Progenitor cell of endocrine pancreas (in vitro differentiated cells): Measurements from ENCODE around the gene SHISA2. TPM values are rescaled to one million over a fixed set of nuclear protein-coding genes. Genes with fewer than 3 reads are reported as not detected.
"Not testable (repeated sequence)": the region's sequence is repeated elsewhere in the genome, so short reads cannot be mapped to it uniquely, and the experiment has no call there.

Experiments used
- DNase-seq: peaks from one replicate; pipeline ENCODE4 v3.0.0; 2021; ENCODE audit warnings: low spot score; ENCODE audit not compliant: unreplicated experiment
- H3K27ac Mint-ChIP-seq: 2 replicates; pipeline ENCODE4 v1.8.0; 2021; ENCODE audit warnings: mild to moderate bottlenecking, moderate library complexity, mixed read lengths
- H3K27me3 Mint-ChIP-seq: 2 replicates; pipeline ENCODE4 v1.8.0; 2021; ENCODE audit warnings: mixed read lengths
- H3K36me3 Mint-ChIP-seq: 2 replicates; pipeline ENCODE4 v1.8.0; 2022; ENCODE audit warnings: mixed read lengths; ENCODE audit not compliant: insufficient read depth
- H3K4me1 Mint-ChIP-seq: 2 replicates; pipeline ENCODE4 v1.8.0; 2021; ENCODE audit warnings: low read depth, mixed read lengths
- H3K4me3 Mint-ChIP-seq: 2 replicates; pipeline ENCODE4 v1.8.0; 2021; ENCODE audit warnings: low read depth, mild to moderate bottlenecking, moderate library complexity, mixed read lengths
- H3K9me3 Mint-ChIP-seq: 2 replicates; pipeline ENCODE4 v1.8.0; 2021; ENCODE audit warnings: low read depth, mixed read lengths
- CTCF ChIP-seq: fragments of 200-600 bp; sonication (generic); IDR thresholded peaks from one replicate; pipeline ENCODE4 v1.5.0; 2021; ENCODE audit warnings: antibody characterized with exemption, mild to moderate bottlenecking; ENCODE audit not compliant: unreplicated experiment
- total RNA-seq: library from RNA; stranded (reverse); gene quantifications from 2 replicates; pipeline ENCODE4 v1.2.1, GENCODE V29; 2021

SHISA2 gene
- total RNA-seq, 1 donor from 2014 or later, result 15.2 TPM

DNA sequence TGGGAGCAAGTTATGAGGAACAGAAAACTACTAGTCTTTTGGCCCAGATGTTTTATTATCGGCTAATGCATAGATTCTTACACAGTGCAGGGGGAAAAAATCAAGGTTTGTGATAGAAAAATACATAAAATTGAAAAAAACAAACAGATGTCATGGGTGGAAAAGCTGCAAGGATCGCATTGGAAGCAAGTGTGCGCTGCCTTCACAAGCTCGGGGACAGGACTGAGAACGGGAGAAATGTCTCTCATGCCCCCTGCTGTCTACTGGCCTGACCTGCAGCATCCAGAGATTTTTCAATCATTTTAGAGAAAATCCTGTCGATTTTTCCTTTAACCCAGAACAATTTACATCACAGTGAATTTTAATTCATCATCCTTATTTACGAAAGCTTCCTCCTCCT is 20.5 kb upstream of the SHISA2 start:
- not testable (repeated sequence) for H3K4me3 Mint-ChIP-seq, H3K27ac Mint-ChIP-seq, H3K36me3 Mint-ChIP-seq, DNase-seq, H3K9me3 Mint-ChIP-seq, H3K4me1 Mint-ChIP-seq
- peaks cover 17% of the 10 kb centered on the region for H3K27me3 Mint-ChIP-seq
- peak; percentile 23 for TF ChIP-seq CTCF

DNA sequence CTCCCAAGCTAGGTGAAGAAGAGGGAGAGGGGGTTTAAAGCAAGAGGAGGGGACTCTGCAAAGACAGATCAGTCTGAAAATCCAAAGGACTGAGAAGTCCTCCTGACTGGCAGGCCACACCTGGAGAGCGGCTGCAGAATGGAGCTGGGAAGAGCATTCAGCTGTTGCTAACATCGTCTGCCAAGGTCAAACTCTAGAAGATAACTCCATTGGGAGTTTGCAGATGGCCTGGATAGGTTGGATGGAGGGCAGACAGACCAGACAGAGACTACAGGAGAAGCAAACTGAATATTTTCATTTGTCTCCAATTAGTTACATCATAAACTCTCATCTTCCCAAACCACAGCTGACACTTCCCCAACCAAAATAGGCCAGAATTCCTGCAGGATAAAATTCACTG is 19.9 kb upstream of the SHISA2 start:
- H3K27me3 Mint-ChIP-seq, result peaks cover 11% of the 10 kb centered on the region
- H3K4me3 Mint-ChIP-seq, result no peak overlapping the region
- no peak for TF ChIP-seq CTCF
- H3K27ac Mint-ChIP-seq, result no peak overlapping the region
- no peaks in the 10 kb centered on the region for H3K9me3 Mint-ChIP-seq
- no peaks in the 10 kb centered on the region for H3K4me1 Mint-ChIP-seq
- H3K36me3 Mint-ChIP-seq, result no peaks in the 10 kb centered on the region
- DNase-seq, result no peak

DNA sequence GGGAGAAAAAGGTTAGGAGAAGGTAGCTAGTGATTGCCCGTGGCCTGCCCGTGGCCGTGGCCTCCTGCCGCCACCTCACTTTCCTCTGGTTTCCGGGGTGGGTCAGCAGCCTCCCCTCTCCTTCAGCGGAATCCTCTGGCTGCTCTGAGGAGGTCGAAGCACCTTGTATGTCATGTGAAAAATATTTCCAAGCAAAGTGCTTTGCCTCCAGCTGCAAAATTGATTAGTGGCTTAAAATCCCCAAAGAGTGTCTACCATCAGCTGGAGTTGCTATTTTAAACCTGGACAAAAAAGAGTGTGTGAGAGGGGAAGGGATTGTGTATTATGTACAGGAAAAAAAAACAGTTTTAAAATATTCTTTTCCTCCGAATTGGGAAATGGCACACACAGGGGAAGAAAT is 17.8 kb upstream of the SHISA2 start:
- H3K4me3 Mint-ChIP-seq, DNase-seq, H3K9me3 Mint-ChIP-seq, H3K4me1 Mint-ChIP-seq, H3K36me3 Mint-ChIP-seq, H3K27ac Mint-ChIP-seq, H3K27me3 Mint-ChIP-seq: not testable (repeated sequence)

DNA sequence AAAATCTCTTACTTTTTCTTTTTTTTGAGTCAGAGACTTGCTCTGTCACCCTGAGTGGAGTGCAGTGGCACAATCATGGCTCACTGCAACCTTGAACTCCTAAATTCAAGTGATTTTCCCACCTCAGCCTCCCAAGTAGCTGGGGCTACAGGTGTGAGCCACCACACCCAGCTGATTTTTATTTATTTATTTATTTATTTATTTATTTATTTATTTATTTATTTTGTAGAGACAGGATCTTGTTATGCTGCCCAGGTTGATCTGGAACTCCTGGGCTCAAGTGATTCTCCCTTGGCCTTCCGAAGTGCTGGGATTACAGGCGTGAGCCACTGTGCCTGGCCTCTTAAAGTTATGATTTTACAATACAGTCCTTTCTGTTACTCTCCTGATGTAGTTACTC is 16.6 kb upstream of the SHISA2 start:
- H3K27ac Mint-ChIP-seq, H3K9me3 Mint-ChIP-seq, H3K4me3 Mint-ChIP-seq, DNase-seq, H3K4me1 Mint-ChIP-seq, H3K36me3 Mint-ChIP-seq: not testable (repeated sequence)
- H3K27me3 Mint-ChIP-seq, result peaks cover 11% of the 10 kb centered on the region

GRCh38 chr13:26067601-26068000 is 15.8 kb upstream of the SHISA2 start:
- no peak overlapping the region for H3K4me3 Mint-ChIP-seq
- no peaks in the 10 kb centered on the region for H3K9me3 Mint-ChIP-seq
- no peak overlapping the region for H3K27ac Mint-ChIP-seq
- H3K27me3 Mint-ChIP-seq, result peaks cover 11% of the 10 kb centered on the region
- TF ChIP-seq CTCF, result no peak
- H3K4me1 Mint-ChIP-seq, result no peaks in the 10 kb centered on the region
- no peak for DNase-seq
- H3K36me3 Mint-ChIP-seq, result no peaks in the 10 kb centered on the region

DNA sequence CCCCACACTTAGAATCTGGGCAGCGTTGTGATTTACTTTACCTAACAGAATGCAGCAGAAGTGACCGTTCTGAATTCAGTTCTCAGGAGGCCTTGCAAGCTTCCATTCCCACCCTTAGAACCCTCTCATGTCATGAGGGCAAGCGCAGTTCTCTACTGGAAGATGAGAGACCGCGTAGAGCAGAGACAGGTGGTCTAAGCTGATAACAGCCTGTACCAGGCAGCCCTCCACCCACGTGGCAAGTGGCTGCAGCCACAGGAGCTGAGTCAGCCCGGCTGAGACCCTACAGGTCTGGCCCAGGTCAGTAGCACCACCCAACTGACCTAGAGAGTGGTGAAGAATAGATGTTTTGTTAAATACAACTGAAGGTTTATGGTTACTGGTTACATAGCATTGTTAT is 14.7 kb upstream of the SHISA2 start:
- H3K9me3 Mint-ChIP-seq, H3K4me1 Mint-ChIP-seq, H3K4me3 Mint-ChIP-seq, H3K27ac Mint-ChIP-seq, DNase-seq, H3K36me3 Mint-ChIP-seq: not testable (repeated sequence)
- H3K27me3 Mint-ChIP-seq, result peaks cover 16% of the 10 kb centered on the region

GRCh38 chr13:26062853-26063444 is 11.1 kb upstream of the SHISA2 start:
- TF ChIP-seq CTCF, result peak; percentile 83
- H3K27ac Mint-ChIP-seq, result no peak overlapping the region
- no peaks in the 10 kb centered on the region for H3K36me3 Mint-ChIP-seq
- H3K4me3 Mint-ChIP-seq, result no peak overlapping the region
- H3K4me1 Mint-ChIP-seq, result peaks cover 8% of the 10 kb centered on the region
- DNase-seq, result no peak
- no peaks in the 10 kb centered on the region for H3K9me3 Mint-ChIP-seq
- H3K27me3 Mint-ChIP-seq, result peaks cover 29% of the 10 kb centered on the region
